ENCODE results near the gene ZMAT3.
"Not testable (repeated sequence)": the region's sequence is repeated elsewhere in the genome, so short reads cannot be mapped to it uniquely, and the experiment has no call there.

Gene ZMAT3

GRCh38 chr3:179068779-179069530 lies 2.7 kb downstream of the ZMAT3 start:
- peak; percentile 12 for DNase-seq (ENCODE audit: low read depth)

- DNase-seq (ENCODE audit: low read depth), result no peak
Measured at GRCh38 chr3:179067839-179068238, 3.8 kb downstream of the ZMAT3 start.

- no peak for DNase-seq (ENCODE audit: low read depth)
Measured at GRCh38 chr3:179067291-179067690, 4.3 kb downstream of the ZMAT3 start.

GRCh38 chr3:179063945-179064560 lies 7.6 kb downstream of the ZMAT3 start:
- DNase-seq (ENCODE audit: low read depth), result peak; percentile 90

GRCh38 chr3:179056326-179056725 lies 15.3 kb downstream of the ZMAT3 start:
- no peak for DNase-seq (ENCODE audit: low read depth)

- not testable (repeated sequence) for DNase-seq (ENCODE audit: low read depth)
Measured at GRCh38 chr3:179054565-179054964, 17.0 kb downstream of the ZMAT3 start.

- DNase-seq (ENCODE audit: low read depth), result peak; percentile 31
Measured at GRCh38 chr3:179046497-179047353, 24.9 kb downstream of the ZMAT3 start.

- no peak for DNase-seq (ENCODE audit: low read depth)
Measured at GRCh38 chr3:179045719-179046402, 25.7 kb downstream of the ZMAT3 start.

- not testable (repeated sequence) for DNase-seq (ENCODE audit: low read depth)
Measured at GRCh38 chr3:179038899-179039251, 32.7 kb downstream of the ZMAT3 start.

- no peak for DNase-seq (ENCODE audit: low read depth)
Measured at GRCh38 chr3:179038216-179038898, 33.3 kb downstream of the ZMAT3 start.

GRCh38 chr3:179037351-179037750 lies 34.3 kb downstream of the ZMAT3 start:
- DNase-seq (ENCODE audit: low read depth), result peak; percentile 96

GRCh38 chr3:179036626-179037300 lies 34.8 kb downstream of the ZMAT3 start:
- DNase-seq (ENCODE audit: low read depth), result peak; percentile 66

- peak; percentile 85 for DNase-seq (ENCODE audit: low read depth)
Measured at GRCh38 chr3:179036226-179036625, 35.4 kb downstream of the ZMAT3 start.

- DNase-seq (ENCODE audit: low read depth), result peak; percentile 61
Measured at GRCh38 chr3:179035232-179035631, 36.4 kb downstream of the ZMAT3 start.

GRCh38 chr3:179033304-179033657 lies 38.3 kb downstream of the ZMAT3 start:
- DNase-seq (ENCODE audit: low read depth), result not testable (repeated sequence)

GRCh38 chr3:179032454-179033303 lies 38.9 kb downstream of the ZMAT3 start:
- not testable (repeated sequence) for DNase-seq (ENCODE audit: low read depth)

- no peak for DNase-seq (ENCODE audit: low read depth)
Measured at GRCh38 chr3:179029096-179029495, 42.5 kb downstream of the ZMAT3 start.

GRCh38 chr3:179028408-179028807 lies 43.2 kb downstream of the ZMAT3 start:
- no peak for DNase-seq (ENCODE audit: low read depth)

GRCh38 chr3:179027326-179027900 lies 44.2 kb downstream of the ZMAT3 start:
- DNase-seq (ENCODE audit: low read depth), result peak; percentile 91

GRCh38 chr3:179026636-179027035 lies 45.0 kb downstream of the ZMAT3 start:
- peak; percentile 82 for DNase-seq (ENCODE audit: low read depth)

All from amniotic epithelial cell (primary cell).